Parathyroid adenoma (tissue), 2 donors: ENCODE measurements around the gene KBTBD4.
A peak's percentile ranks its signal among the peaks of the same experiment; 100 is the strongest.

Source experiments
- H2AFZ ChIP-seq: fragments of 300-600 bp; sonication (generic); one replicate; pipeline ENCODE4 v1.7.0; 2017; ENCODE audit warnings: antibody characterized with exemption, mild to moderate bottlenecking
- H3K27ac ChIP-seq: fragments of 300-600 bp; sonication (generic); one replicate; pipeline ENCODE4 v1.7.0; 2017
- H3K27me3 ChIP-seq: fragments of 300-600 bp; sonication (generic); one replicate; pipeline ENCODE4 v1.7.0; 2017; ENCODE audit warnings: low read length; ENCODE audit not compliant: control insufficient read depth, insufficient read depth
- H3K36me3 ChIP-seq: fragments of 300-600 bp; sonication (generic); one replicate; pipeline ENCODE4 v1.7.0; 2017; ENCODE audit warnings: low read length; ENCODE audit not compliant: control insufficient read depth, insufficient read depth
- H3K4me1 ChIP-seq: fragments of 300-600 bp; sonication (generic); one replicate; pipeline ENCODE4 v1.7.0; 2017; ENCODE audit warnings: control low read depth
- H3K4me2 ChIP-seq: fragments of 300-600 bp; sonication (generic); one replicate; pipeline ENCODE4 v1.7.0; 2017; ENCODE audit warnings: low read length
- H3K4me3 ChIP-seq: fragments of 300-600 bp; sonication (generic); one replicate; pipeline ENCODE4 v1.7.0; 2017; ENCODE audit warnings: low read depth, low read length
- H3K79me2 ChIP-seq: fragments of 300-600 bp; sonication (generic); one replicate; pipeline ENCODE4 v1.7.0; 2017; ENCODE audit warnings: control low read depth
- H3K9ac ChIP-seq: fragments of 300-600 bp; sonication (generic); one replicate; pipeline ENCODE4 v1.7.0; 2017; ENCODE audit warnings: mild to moderate bottlenecking
- H3K9me3 ChIP-seq: fragments of 300-600 bp; sonication (generic); one replicate; pipeline ENCODE4 v1.7.0; 2017; ENCODE audit warnings: low read length; ENCODE audit not compliant: control insufficient read depth
- TF ChIP-seq, protein P1 (sequence below): fragments of 300-600 bp; sonication (generic); IDR thresholded peaks from one replicate; pipeline ENCODE4 v1.7.0; 2017; ENCODE audit warnings: antibody characterized with exemption, mild to moderate bottlenecking
- donor health status: primary hyperparathyroidism.

The KBTBD4 gene

DNA sequence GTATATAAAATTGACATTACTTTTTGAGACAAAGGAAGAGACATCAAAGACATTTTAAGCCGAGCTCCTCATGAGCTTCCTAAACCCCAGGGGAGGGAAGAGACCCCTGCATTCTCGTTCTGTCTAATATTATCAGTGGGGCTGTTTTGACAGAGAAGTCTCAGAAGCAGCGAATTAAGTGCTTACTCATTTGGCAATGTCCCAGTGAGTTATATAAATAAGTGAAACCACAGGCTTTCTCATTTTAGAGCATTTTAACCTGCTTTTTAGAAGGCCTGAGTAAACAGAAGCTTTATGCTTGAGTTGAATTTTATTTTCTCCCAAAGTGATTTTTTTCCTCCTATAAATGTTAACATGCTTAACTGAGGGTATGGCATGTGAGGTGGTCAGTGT lies 38.6 kb upstream of the KBTBD4 start:
- no peak overlapping the region for H3K4me2 ChIP-seq
- no peak overlapping the region for H3K4me3 ChIP-seq
- no peaks in the 10 kb centered on the region for H3K9me3 ChIP-seq
- H3K9ac ChIP-seq, result no peak overlapping the region
- H3K27ac ChIP-seq, result no peak overlapping the region
- no peak overlapping the region for H2AFZ ChIP-seq
- no peaks in the 10 kb centered on the region for H3K27me3 ChIP-seq
- no peaks in the 10 kb centered on the region for H3K79me2 ChIP-seq
- no peaks in the 10 kb centered on the region for H3K4me1 ChIP-seq
- H3K36me3 ChIP-seq, result no peaks in the 10 kb centered on the region
- TF ChIP-seq, protein P1, sequence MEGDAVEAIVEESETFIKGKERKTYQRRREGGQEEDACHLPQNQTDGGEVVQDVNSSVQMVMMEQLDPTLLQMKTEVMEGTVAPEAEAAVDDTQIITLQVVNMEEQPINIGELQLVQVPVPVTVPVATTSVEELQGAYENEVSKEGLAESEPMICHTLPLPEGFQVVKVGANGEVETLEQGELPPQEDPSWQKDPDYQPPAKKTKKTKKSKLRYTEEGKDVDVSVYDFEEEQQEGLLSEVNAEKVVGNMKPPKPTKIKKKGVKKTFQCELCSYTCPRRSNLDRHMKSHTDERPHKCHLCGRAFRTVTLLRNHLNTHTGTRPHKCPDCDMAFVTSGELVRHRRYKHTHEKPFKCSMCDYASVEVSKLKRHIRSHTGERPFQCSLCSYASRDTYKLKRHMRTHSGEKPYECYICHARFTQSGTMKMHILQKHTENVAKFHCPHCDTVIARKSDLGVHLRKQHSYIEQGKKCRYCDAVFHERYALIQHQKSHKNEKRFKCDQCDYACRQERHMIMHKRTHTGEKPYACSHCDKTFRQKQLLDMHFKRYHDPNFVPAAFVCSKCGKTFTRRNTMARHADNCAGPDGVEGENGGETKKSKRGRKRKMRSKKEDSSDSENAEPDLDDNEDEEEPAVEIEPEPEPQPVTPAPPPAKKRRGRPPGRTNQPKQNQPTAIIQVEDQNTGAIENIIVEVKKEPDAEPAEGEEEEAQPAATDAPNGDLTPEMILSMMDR, result no peak

DNA sequence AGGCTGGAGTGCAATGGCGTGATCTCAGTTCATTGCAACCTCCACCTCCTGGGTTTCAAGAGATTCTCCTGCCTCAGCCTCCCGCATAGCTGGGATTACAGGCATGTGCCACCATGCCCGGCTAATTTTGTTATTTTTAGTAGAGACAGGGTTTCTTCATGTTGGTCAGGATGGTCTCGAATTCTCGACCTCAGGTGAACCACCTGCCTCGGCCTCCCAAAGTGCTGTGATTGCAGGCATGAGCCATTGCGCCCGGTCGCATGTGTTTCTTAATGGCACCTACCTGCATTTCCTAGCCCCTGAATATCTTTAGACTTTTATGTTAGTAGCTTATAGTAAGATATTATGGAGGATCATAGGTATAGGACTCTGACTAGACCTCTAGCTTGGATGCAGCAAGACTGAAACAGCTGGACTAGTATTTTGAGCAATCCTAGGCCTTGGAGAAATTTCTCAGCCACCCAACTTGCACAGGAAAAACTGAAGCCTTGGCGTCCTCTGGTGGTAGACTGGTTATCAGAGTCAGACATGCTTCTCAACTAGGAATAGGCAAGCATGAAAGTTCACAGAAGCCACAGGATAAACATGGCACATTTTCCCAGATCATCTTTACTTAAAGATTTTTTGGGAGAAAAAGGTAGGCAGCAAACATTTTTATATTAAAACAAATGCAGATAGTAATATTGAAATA lies 38.1 kb upstream of the KBTBD4 start:
- Histone ChIP-seq H3K79me2 (no peaks in the 10 kb centered on the region), H3K4me3 (no peak overlapping the region), H3K4me2 (no peak overlapping the region), H3K36me3 (no peaks in the 10 kb centered on the region), H3K9me3 (no peaks in the 10 kb centered on the region), H3K4me1 (no peaks in the 10 kb centered on the region), H2AFZ (no peak overlapping the region), H3K27ac (no peak overlapping the region), H3K27me3 (no peaks in the 10 kb centered on the region), H3K9ac (no peak overlapping the region)
- TF ChIP-seq, protein P1, result peak; percentile 67

DNA sequence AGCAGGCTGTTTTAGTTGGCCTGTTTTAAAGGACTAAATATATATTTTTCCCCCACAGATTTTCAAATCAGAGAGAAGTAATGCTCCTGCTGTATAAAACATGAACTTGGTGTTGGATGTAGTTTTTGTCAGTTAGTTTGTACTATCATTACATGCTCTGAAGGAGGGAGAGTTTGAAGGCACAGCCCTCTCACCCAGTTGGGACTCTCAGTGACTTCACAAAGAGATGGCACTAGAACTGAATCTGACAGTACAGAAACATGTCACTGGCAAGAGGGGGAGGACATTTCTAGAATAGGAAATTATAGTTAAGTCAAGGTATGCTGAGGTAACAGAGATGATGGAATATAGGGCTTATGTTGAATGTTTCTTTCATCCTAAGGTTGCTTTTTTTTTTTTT lies 36.5 kb upstream of the KBTBD4 start:
- Histone ChIP-seq H3K79me2 (no peaks in the 10 kb centered on the region), H3K36me3 (no peaks in the 10 kb centered on the region), H3K4me2 (no peak overlapping the region), H3K9ac (no peak overlapping the region), H2AFZ (no peak overlapping the region), H3K4me1 (no peaks in the 10 kb centered on the region), H3K27me3 (no peaks in the 10 kb centered on the region), H3K4me3 (no peak overlapping the region), H3K27ac (no peak overlapping the region), H3K9me3 (no peaks in the 10 kb centered on the region)
- TF ChIP-seq, protein P1, result no peak

DNA sequence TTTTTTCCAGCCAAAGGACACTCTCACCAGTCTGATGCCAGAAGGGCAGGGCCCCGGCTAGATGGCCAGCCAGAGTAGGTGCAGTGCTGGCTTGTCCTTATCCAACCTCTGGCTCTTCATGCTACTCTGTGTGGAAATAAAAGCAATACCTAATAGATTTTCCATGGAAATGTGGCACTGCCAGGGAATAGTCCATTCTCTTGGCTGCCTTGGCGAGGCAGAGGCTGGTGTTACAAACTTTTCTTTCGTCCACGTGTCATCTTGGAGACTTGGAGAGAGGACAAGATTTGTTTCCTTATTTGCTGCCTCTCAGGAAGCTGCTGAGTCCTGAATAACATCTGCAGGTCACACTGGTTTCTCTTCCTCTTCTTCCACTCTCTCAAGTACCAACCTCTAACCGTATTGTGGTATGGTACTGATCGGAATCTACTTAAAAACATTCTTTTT lies 32.6 kb upstream of the KBTBD4 start:
- H3K79me2 ChIP-seq, result no peaks in the 10 kb centered on the region
- H3K9me3 ChIP-seq, result no peaks in the 10 kb centered on the region
- no peak overlapping the region for H3K9ac ChIP-seq
- H3K4me3 ChIP-seq, result no peak overlapping the region
- TF ChIP-seq, protein P1, result no peak
- no peak overlapping the region for H2AFZ ChIP-seq
- peaks cover 2% of the 10 kb centered on the region for H3K4me1 ChIP-seq
- no peak overlapping the region for H3K4me2 ChIP-seq
- H3K36me3 ChIP-seq, result no peaks in the 10 kb centered on the region
- H3K27ac ChIP-seq, result no peak overlapping the region
- no peaks in the 10 kb centered on the region for H3K27me3 ChIP-seq

DNA sequence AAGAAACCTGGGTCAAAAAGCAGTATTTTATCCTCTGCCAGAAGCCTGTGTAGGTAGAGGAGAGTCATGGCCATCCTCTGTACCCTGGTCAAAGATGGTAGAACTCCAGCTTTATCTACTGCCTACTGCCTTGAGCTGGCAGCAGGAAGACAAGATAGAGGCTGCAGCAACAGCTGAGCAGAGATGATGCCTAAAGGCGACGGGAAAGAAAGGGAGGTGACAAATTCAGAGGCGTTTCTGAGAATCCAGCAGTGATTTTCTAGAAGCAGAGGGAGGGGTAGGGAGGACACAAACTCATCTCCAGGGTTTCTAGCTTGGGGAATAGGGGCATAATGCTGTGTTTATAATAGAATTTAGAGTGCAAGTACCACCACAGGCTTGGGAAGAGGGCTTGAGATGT lies 30.9 kb upstream of the KBTBD4 start:
- Histone ChIP-seq H3K4me1 (peaks cover 2% of the 10 kb centered on the region), H3K27ac (no peak overlapping the region), H3K79me2 (no peaks in the 10 kb centered on the region), H3K9ac (no peak overlapping the region), H3K27me3 (no peaks in the 10 kb centered on the region), H3K4me2 (no peak overlapping the region), H2AFZ (no peak overlapping the region), H3K36me3 (no peaks in the 10 kb centered on the region), H3K4me3 (no peak overlapping the region), H3K9me3 (no peaks in the 10 kb centered on the region)
- TF ChIP-seq, protein P1, result no peak
